ENCODE results near the gene TSTD1. TPM values are rescaled to one million over a fixed set of nuclear protein-coding genes. Genes with fewer than 3 reads are reported as not detected.

TSTD1 gene
- total and polyA plus RNA-seq, 2 experiments from 2014 or later = 94.9 to 244 TPM

- Histone ChIP-seq H3K4me2 (no peak overlapping the region), H3K27me3 (ENCODE audit: insufficient read depth) (no peaks in the 10 kb centered on the region), H3K27ac (ENCODE audit: low read depth) (no peak overlapping the region), H3K4me3 (no peak overlapping the region), H3K9me2 (ENCODE audit: insufficient read depth) (no peaks in the 10 kb centered on the region), H4K20me1 (replicated peaks; ENCODE audit: insufficient read depth) (no peaks in the 10 kb centered on the region), H3K4me1 (ENCODE audit: insufficient read depth) (0 out of 2 replicates have a peak, but pooled peaks cover 4% of the 10 kb centered on the region), H3K36me3 (ENCODE audit: insufficient read depth) (no peaks in the 10 kb centered on the region), H2AFZ (no peak overlapping the region), H3K79me2 (replicated peaks; ENCODE audit: insufficient read depth) (no peaks in the 10 kb centered on the region), H3F3A (replicated peaks; ENCODE audit: low read depth) (no peaks in the 10 kb centered on the region)
- Mint-ChIP-seq H3K27me3 (ENCODE audit: insufficient read depth, low read depth, poor library complexity) (peaks cover 11% of the 10 kb centered on the region), H3K36me3 (ENCODE audit: low read depth) (no peaks in the 10 kb centered on the region), H3K27ac (no peak overlapping the region), H3K4me1 (peaks cover 5% of the 10 kb centered on the region; the same call in 2 of the 3 replicates), H3K4me3 (no peak overlapping the region), H3K9me3 (no peaks in the 10 kb centered on the region)
- ATAC-seq = no peak
- no peak for TF ChIP-seq EZH2 (IDR thresholded peaks at IDR 0.05; ENCODE audit: low read depth, unreplicated experiment)
- TF ChIP-seq CREB1 (CRISPR knock-in tag; IDR thresholded peaks at IDR 0.05; ENCODE audit: low read depth) = no peak
- no peak for TF ChIP-seq CTCF (conservative IDR thresholded peaks at IDR 0.05; ENCODE audit: low read depth in 2 of 2)
- no peak for TF ChIP-seq JUNB (IDR thresholded peaks at IDR 0.05; ENCODE audit: unreplicated experiment)
- TF ChIP-seq NANOG (IDR thresholded peaks at IDR 0.05; ENCODE audit: borderline replicate concordance) = no peak
- no peak for TF ChIP-seq POLR2AphosphoS5 (IDR thresholded peaks at IDR 0.05; ENCODE audit: low read depth)
- TF ChIP-seq STAT1 (IDR thresholded peaks at IDR 0.05; ENCODE audit: unreplicated experiment) = no peak
- no peak for TF ChIP-seq ETS1 (IDR thresholded peaks at IDR 0.05)
- TF ChIP-seq EZH2phosphoT487 (IDR thresholded peaks at IDR 0.05; ENCODE audit: unreplicated experiment) = no peak
- TF ChIP-seq REST (IDR thresholded peaks at IDR 0.05; ENCODE audit: unreplicated experiment) = no peak
- TF ChIP-seq ZNF331 (CRISPR knock-in tag; IDR thresholded peaks at IDR 0.05; ENCODE audit: low read depth) = no peak
- no peak for TF ChIP-seq ZNF462 (CRISPR knock-in tag; IDR thresholded peaks at IDR 0.05)
- no peak for DNase-seq (ENCODE audit: low spot score)
Measured at GRCh38 chr1:161072751-161073449, 34.1 kb upstream of the TSTD1 start.
